GM12874 (cell line): Measurements from ENCODE around the gene MFSD6L.

Experiments used
- CTCF ChIP-seq: IDR thresholded peaks from 2 replicates; pipeline ENCODE4 v1.5.1; 2011; ENCODE audit warnings: low read depth, mild to moderate bottlenecking, control low read depth, low read length, moderate library complexity; ENCODE audit not compliant: insufficient read depth

Gene MFSD6L

GRCh38 chr17:8822401-8823035 is 23.4 kb upstream of the MFSD6L start:
- TF ChIP-seq CTCF, result no peak

GRCh38 chr17:8821446-8822105 is 22.4 kb upstream of the MFSD6L start:
- no peak for TF ChIP-seq CTCF

- no peak for TF ChIP-seq CTCF
Observed at GRCh38 chr17:8820311-8821010, 21.3 kb upstream of the MFSD6L start.

- no peak for TF ChIP-seq CTCF
Observed at GRCh38 chr17:8818654-8819330, 19.6 kb upstream of the MFSD6L start.

- no peak for TF ChIP-seq CTCF
Observed at GRCh38 chr17:8818047-8818446, 18.9 kb upstream of the MFSD6L start.

GRCh38 chr17:8806926-8807550 is 7.9 kb upstream of the MFSD6L start:
- TF ChIP-seq CTCF, result no peak
